Ovary (tissue), 3 donors: Measurements from ENCODE around the gene MAST4.

Experiments used
- POLR2A ChIP-seq: fragments of 450-650 bp; IDR thresholded peaks from one replicate; pipeline ENCODE4 v1.6.1; 2017; ENCODE audit warnings: antibody characterized with exemption, mild to moderate bottlenecking, moderate library complexity
- TF ChIP-seq, protein P1 (sequence below), 3 donors: fragments of 450-650 bp in 2 of 3; fragments of 200-600 bp in 1 of 3; IDR thresholded peaks; one replicate each; pipeline versions ENCODE4 v1.5.1 to v1.8.0; 2016 to 2022; ENCODE audit warnings: antibody characterized with exemption in 3 of 3, mild to moderate bottlenecking in 1 of 3
- donor health status: DM: no; HTN: no; CAD: no.

DNA sequence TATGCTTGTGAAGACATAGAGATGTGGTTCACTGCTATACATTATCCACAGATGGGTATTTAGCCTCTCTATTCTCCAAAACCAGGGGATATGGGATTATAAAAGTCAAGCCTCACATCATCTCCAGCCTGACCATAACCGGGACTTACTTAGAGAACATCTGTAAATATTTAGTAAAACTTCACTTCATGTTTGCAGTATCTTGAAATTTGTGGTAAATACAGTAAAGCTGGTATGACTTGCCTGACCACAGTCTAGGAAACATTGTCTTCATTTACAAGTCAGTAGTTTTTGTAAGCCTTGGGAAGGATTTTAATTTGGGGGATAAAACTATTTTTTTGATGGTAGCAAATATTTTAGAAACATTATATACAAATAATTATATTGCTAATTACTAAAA is 64.2 kb downstream of the MAST4 start:
- TF ChIP-seq, protein P1, sequence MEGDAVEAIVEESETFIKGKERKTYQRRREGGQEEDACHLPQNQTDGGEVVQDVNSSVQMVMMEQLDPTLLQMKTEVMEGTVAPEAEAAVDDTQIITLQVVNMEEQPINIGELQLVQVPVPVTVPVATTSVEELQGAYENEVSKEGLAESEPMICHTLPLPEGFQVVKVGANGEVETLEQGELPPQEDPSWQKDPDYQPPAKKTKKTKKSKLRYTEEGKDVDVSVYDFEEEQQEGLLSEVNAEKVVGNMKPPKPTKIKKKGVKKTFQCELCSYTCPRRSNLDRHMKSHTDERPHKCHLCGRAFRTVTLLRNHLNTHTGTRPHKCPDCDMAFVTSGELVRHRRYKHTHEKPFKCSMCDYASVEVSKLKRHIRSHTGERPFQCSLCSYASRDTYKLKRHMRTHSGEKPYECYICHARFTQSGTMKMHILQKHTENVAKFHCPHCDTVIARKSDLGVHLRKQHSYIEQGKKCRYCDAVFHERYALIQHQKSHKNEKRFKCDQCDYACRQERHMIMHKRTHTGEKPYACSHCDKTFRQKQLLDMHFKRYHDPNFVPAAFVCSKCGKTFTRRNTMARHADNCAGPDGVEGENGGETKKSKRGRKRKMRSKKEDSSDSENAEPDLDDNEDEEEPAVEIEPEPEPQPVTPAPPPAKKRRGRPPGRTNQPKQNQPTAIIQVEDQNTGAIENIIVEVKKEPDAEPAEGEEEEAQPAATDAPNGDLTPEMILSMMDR (IDR thresholded peaks at IDR 0.05) = no peak
- no peak for TF ChIP-seq POLR2A
